C4-2B (cell line): Measurements from ENCODE around the gene ITGA11.

Source experiments
- CTCF ChIP-seq: fragments of 450-650 bp; conservative IDR thresholded peaks from 2 replicates; pipeline ENCODE4 v1.5.1; 2017; ENCODE audit warnings: mild to moderate bottlenecking
- ZFX ChIP-seq: fragments of 450-650 bp; IDR thresholded peaks from 2 replicates; pipeline ENCODE4 v1.6.1; 2017

DNA sequence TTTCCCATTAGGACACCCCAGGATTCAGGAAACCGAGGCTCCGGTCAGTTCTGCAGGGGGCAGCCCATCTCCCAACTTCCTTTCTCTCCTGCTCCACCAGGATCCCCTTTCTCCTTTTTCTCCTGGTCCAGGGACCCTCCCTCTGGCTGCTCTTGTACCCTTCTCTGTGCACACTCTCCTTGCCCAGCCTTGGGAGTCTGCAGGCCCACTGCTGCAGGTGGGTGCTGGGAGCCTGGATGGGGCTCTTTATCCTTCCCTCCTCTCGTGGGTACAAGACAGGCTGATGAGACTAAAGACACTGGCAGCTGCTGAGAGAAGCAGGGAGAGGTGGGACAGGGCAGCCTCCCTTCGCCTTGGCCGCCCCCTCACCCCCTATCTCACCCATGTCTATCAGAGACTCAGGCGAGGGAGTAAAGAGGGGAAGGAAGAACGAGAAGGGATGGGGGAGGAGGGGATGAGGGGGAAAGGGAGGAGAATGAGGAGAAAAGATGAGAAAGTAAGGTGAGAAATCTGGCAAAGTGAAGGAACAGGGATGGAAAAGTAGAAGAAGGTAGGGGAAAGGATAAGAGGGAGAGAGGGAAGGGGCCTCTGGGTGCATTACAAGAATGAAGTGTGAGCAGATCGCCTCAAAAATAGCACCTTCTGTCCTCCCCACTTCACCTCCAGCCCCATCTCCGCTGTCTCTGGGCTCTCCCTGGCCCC is 45.2 kb downstream of the ITGA11 start:
- no peak for TF ChIP-seq CTCF
- no peak for TF ChIP-seq ZFX
